ENCODE measurements around the gene MAB21L3. TPM values are rescaled to one million over a fixed set of nuclear protein-coding genes. Genes with fewer than 3 reads are reported as not detected.
A peak's percentile ranks its signal among the peaks of the same experiment; 100 is the strongest.

Gene MAB21L3
- total and polyA plus RNA-seq, 4 donors = 0.13 to 0.42 (median 0.26) TPM

DNA sequence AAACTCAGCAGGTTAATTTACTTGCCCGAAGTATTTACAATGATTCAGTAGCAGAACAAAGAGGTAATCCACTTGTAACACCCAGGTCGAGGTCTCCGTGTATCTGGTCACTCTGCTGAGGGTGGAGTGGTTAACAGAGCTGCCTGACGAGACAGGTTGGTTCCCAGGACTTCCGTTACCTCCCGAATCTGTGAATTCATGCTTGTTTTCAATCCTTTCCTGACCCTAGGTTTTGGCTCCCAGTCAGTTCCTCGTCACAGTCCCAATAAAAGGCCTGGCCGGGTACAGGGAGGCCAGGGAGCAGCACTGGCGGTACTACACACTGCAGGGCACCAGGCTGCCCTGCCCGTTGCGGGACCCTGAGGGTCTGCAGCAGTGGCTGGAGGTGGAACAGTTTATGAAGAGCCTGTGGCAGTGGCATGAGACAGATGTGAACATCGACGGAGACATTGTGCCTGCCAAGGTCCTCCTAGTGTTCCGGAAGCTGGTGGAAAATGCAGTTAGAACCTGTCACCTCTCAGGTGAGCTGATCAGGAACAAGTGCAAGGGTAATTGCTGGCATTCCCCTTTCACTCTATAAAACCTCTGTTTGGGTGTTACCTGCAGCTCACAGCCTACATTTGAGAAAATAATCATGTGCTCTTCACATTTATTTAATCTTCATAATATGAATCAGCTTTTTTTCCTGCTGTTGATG is 12.8 kb downstream of the MAB21L3 start:
- peak overlapping the region in 1 of 2 donors; percentile 79 for H3K9ac ChIP-seq (ENCODE audit: low read depth in 1 of 2, low read length in 2 of 2)
- DNase-seq (ENCODE audit: low spot score) = no peak
- no peak overlapping the region for H3K4me3 ChIP-seq (ENCODE audit: low read depth in 1 of 3, low read length in 3 of 3)
- TF ChIP-seq RXRA (IDR thresholded peaks at IDR 0.05) (peak in 1 of 2 donors; percentile 15), FOXA1 (IDR thresholded peaks at IDR 0.05) (no peak), HNF4A (conservative IDR thresholded peaks at IDR 0.05) (peak in 1 of 2 donors; percentile 31)
- H3K27me3 ChIP-seq (ENCODE audit: control insufficient read depth in 4 of 4, insufficient read depth in 4 of 4, low read length in 3 of 4) = no peaks in the 10 kb centered on the region
- WGBS = 34% methylated on average over 14 of the region's 14 CpGs
- peaks cover 3 to 18% (median 4%) of the 10 kb centered on the region in 4 donors for H3K4me1 ChIP-seq (ENCODE audit: control insufficient read depth in 4 of 4, insufficient read depth in 4 of 4, low read length in 3 of 4)
- no peaks in the 10 kb centered on the region for H3K36me3 ChIP-seq (ENCODE audit: control insufficient read depth in 4 of 4, insufficient read depth in 3 of 4, low read depth in 1 of 4, low read length in 3 of 4)
- H3K27ac ChIP-seq (ENCODE audit: low read depth in 1 of 2, low read length in 2 of 2) = peak overlapping the region; percentile 70 to 82
- no peaks in the 10 kb centered on the region for H3K9me3 ChIP-seq (ENCODE audit: control insufficient read depth in 4 of 4, low read length in 3 of 4)

DNA sequence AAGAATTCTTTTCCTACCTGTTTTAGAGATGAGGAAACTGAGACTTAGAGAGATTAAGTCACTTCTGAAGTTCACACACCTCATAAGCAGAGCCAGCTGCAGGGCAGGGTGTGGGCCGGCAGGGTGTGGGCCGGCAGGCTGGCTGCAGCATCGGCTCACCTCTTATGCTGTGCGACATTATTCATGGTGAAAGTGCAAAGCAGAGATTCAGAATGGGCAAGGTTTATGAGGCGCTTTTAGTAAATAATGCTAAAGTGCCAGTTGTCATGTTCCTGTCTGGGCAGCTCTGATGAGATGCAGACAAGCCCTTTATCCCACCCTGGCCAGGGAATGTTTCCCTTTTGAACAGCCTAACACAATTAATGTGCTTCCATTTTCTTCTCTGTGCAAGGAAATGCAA is 14.6 kb downstream of the MAB21L3 start:
- no peak for TF ChIP-seq RXRA (IDR thresholded peaks at IDR 0.05)
- no peak for TF ChIP-seq TAF1 (conservative IDR thresholded peaks at IDR 0.05)
- TF ChIP-seq FOXA2 (IDR thresholded peaks at IDR 0.05) = no peak
- TF ChIP-seq, protein P1, sequence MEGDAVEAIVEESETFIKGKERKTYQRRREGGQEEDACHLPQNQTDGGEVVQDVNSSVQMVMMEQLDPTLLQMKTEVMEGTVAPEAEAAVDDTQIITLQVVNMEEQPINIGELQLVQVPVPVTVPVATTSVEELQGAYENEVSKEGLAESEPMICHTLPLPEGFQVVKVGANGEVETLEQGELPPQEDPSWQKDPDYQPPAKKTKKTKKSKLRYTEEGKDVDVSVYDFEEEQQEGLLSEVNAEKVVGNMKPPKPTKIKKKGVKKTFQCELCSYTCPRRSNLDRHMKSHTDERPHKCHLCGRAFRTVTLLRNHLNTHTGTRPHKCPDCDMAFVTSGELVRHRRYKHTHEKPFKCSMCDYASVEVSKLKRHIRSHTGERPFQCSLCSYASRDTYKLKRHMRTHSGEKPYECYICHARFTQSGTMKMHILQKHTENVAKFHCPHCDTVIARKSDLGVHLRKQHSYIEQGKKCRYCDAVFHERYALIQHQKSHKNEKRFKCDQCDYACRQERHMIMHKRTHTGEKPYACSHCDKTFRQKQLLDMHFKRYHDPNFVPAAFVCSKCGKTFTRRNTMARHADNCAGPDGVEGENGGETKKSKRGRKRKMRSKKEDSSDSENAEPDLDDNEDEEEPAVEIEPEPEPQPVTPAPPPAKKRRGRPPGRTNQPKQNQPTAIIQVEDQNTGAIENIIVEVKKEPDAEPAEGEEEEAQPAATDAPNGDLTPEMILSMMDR (IDR thresholded peaks at IDR 0.05; ENCODE audit: low read depth, low read length, missing input control) = no peak
- TF ChIP-seq GABPA (IDR thresholded peaks at IDR 0.05 in 1 of 2, conservative IDR thresholded peaks at IDR 0.05 in 1 of 2) = no peak
- no peak for TF ChIP-seq HNF4G (IDR thresholded peaks at IDR 0.05)
- TF ChIP-seq, protein P2, sequence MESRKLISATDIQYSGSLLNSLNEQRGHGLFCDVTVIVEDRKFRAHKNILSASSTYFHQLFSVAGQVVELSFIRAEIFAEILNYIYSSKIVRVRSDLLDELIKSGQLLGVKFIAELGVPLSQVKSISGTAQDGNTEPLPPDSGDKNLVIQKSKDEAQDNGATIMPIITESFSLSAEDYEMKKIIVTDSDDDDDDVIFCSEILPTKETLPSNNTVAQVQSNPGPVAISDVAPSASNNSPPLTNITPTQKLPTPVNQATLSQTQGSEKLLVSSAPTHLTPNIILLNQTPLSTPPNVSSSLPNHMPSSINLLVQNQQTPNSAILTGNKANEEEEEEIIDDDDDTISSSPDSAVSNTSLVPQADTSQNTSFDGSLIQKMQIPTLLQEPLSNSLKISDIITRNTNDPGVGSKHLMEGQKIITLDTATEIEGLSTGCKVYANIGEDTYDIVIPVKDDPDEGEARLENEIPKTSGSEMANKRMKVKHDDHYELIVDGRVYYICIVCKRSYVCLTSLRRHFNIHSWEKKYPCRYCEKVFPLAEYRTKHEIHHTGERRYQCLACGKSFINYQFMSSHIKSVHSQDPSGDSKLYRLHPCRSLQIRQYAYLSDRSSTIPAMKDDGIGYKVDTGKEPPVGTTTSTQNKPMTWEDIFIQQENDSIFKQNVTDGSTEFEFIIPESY (IDR thresholded peaks at IDR 0.05) = no peak
- TF ChIP-seq, protein P3, sequence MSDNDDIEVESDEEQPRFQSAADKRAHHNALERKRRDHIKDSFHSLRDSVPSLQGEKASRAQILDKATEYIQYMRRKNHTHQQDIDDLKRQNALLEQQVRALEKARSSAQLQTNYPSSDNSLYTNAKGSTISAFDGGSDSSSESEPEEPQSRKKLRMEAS (IDR thresholded peaks at IDR 0.05) = no peak
- TF ChIP-seq, protein P4, sequence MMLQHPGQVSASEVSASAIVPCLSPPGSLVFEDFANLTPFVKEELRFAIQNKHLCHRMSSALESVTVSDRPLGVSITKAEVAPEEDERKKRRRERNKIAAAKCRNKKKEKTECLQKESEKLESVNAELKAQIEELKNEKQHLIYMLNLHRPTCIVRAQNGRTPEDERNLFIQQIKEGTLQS (IDR thresholded peaks at IDR 0.05) = no peak
- TF ChIP-seq NR2F2 (IDR thresholded peaks at IDR 0.05) = no peak
- no peak for TF ChIP-seq EGR1 (IDR thresholded peaks at IDR 0.05; ENCODE audit: low read depth in 2 of 2)
- Histone ChIP-seq H3K36me3 (ENCODE audit: control insufficient read depth in 4 of 4, insufficient read depth in 3 of 4, low read depth in 1 of 4, low read length in 3 of 4) (no peaks in the 10 kb centered on the region), H3K27me3 (ENCODE audit: control insufficient read depth in 4 of 4, insufficient read depth in 4 of 4, low read length in 3 of 4) (no peaks in the 10 kb centered on the region), H3K4me1 (ENCODE audit: control insufficient read depth in 4 of 4, insufficient read depth in 4 of 4, low read length in 3 of 4) (peaks cover 3 to 18% (median 4%) of the 10 kb centered on the region in 4 donors), H3K9me3 (ENCODE audit: control insufficient read depth in 4 of 4, low read length in 3 of 4) (no peaks in the 10 kb centered on the region), H3K9ac (ENCODE audit: low read depth in 1 of 2, low read length in 2 of 2) (no peak overlapping the region), H3K27ac (ENCODE audit: low read depth in 1 of 2, low read length in 2 of 2) (no peak overlapping the region), H3K4me3 (ENCODE audit: low read depth in 1 of 3, low read length in 3 of 3) (no peak overlapping the region)
- 84% methylated on average over 5 of the region's 5 CpGs for WGBS
- no peak for DNase-seq (ENCODE audit: low spot score)

DNA sequence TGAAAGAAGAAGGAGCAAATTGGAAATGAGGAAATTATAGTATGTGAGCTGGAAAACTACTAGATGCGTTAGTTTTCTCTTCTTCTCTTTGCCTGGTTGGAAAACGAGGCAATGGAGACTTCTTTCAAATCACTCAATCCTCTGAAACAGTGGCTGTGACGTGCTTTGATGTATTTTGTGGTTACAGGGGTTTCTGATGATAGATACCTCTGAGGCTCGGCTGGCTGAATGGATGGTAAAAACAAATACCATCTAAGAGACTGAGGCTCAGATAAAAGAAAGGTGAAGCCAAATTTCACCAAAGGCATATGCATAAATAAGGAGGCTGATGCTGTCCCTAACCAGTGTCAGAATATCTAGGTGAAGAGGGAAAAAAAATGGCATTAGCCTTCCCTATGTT is 15.1 kb downstream of the MAB21L3 start:
- 61% methylated on average over 4 of the region's 4 CpGs for WGBS
- Histone ChIP-seq H3K4me3 (ENCODE audit: low read depth in 1 of 3, low read length in 3 of 3) (no peak overlapping the region), H3K27me3 (ENCODE audit: control insufficient read depth in 4 of 4, insufficient read depth in 4 of 4, low read length in 3 of 4) (no peaks in the 10 kb centered on the region), H3K9ac (ENCODE audit: low read depth in 1 of 2, low read length in 2 of 2) (no peak overlapping the region), H3K36me3 (ENCODE audit: control insufficient read depth in 4 of 4, insufficient read depth in 3 of 4, low read depth in 1 of 4, low read length in 3 of 4) (no peaks in the 10 kb centered on the region), H3K27ac (ENCODE audit: low read depth in 1 of 2, low read length in 2 of 2) (no peak overlapping the region), H3K9me3 (ENCODE audit: control insufficient read depth in 4 of 4, low read length in 3 of 4) (no peaks in the 10 kb centered on the region), H3K4me1 (ENCODE audit: control insufficient read depth in 4 of 4, insufficient read depth in 4 of 4, low read length in 3 of 4) (peaks cover 3 to 18% (median 4%) of the 10 kb centered on the region in 4 donors)
- DNase-seq (ENCODE audit: low spot score) = no peak
- TF ChIP-seq GABPA (IDR thresholded peaks at IDR 0.05 in 1 of 2, conservative IDR thresholded peaks at IDR 0.05 in 1 of 2) (no peak), JUND (IDR thresholded peaks at IDR 0.05) (no peak), RAD21 (IDR thresholded peaks at IDR 0.05) (no peak), RXRA (IDR thresholded peaks at IDR 0.05) (no peak), EGR1 (IDR thresholded peaks at IDR 0.05; ENCODE audit: low read depth in 2 of 2) (no peak), TAF1 (conservative IDR thresholded peaks at IDR 0.05) (no peak), FOXA2 (IDR thresholded peaks at IDR 0.05) (no peak), SP1 (IDR thresholded peaks at IDR 0.05) (no peak), NR2F2 (IDR thresholded peaks at IDR 0.05) (no peak), FOXA1 (IDR thresholded peaks at IDR 0.05) (no peak)
- TF ChIP-seq, protein P1 (IDR thresholded peaks at IDR 0.05; ENCODE audit: low read depth, low read length, missing input control) = no peak
- TF ChIP-seq, protein P2 (IDR thresholded peaks at IDR 0.05) = no peak
- TF ChIP-seq, protein P3 (IDR thresholded peaks at IDR 0.05) = no peak
